H9 (cell line): Measurements from ENCODE around the gene BTBD7. TPM values are rescaled to one million over a fixed set of nuclear protein-coding genes. Genes with fewer than 3 reads are reported as not detected.
A peak's percentile ranks its signal among the peaks of the same experiment; 100 is the strongest.

Experiments used
- DNase-seq: peaks from one replicate; pipeline ENCODE4 v3.0.0-alpha.2; 2017
- H2AFZ ChIP-seq: one replicate; pipeline ENCODE4 v1.6.1; 2013; ENCODE audit warnings: mild to moderate bottlenecking, low read length, control low read depth, moderate library complexity
- H2AK5ac ChIP-seq: 2 replicates; pipeline ENCODE4 v1.6.1; 2013; ENCODE audit warnings: low read length, control low read depth, mixed read lengths; ENCODE audit not compliant: insufficient read length
- H2BK120ac ChIP-seq: one replicate; pipeline ENCODE4 v1.6.1; 2013; ENCODE audit warnings: low read depth, mild to moderate bottlenecking, low read length, control low read depth, inconsistent platforms; ENCODE audit not compliant: poor library complexity, severe bottlenecking
- H2BK12ac ChIP-seq: 2 replicates; pipeline ENCODE4 v1.6.1; 2013; ENCODE audit warnings: low read length, control low read depth, mixed read lengths, low read depth; ENCODE audit not compliant: insufficient read length
- H2BK15ac ChIP-seq: 2 replicates; pipeline ENCODE4 v1.6.1; 2013; ENCODE audit warnings: low read depth, low read length, control low read depth
- H2BK20ac ChIP-seq: one replicate; pipeline ENCODE4 v1.6.1; 2013; ENCODE audit warnings: low read depth, mild to moderate bottlenecking, low read length, control low read depth, inconsistent platforms; ENCODE audit not compliant: poor library complexity, severe bottlenecking
- H2BK5ac ChIP-seq: 2 replicates; pipeline ENCODE4 v1.6.1; 2013; ENCODE audit warnings: low read length, control low read depth, mixed read lengths; ENCODE audit not compliant: insufficient read length
- H3K14ac ChIP-seq: 2 replicates; pipeline ENCODE4 v1.6.1; 2013; ENCODE audit warnings: low read length, control low read depth; ENCODE audit not compliant: insufficient read depth
- H3K18ac ChIP-seq: 2 replicates; pipeline ENCODE4 v1.6.1; 2013; ENCODE audit warnings: low read depth, mild to moderate bottlenecking, mixed read lengths, low read length, control low read depth; ENCODE audit not compliant: insufficient read length
- H3K23ac ChIP-seq: 2 replicates; pipeline ENCODE4 v1.6.1; 2013; ENCODE audit warnings: low read length, control low read depth, mixed read lengths, low read depth; ENCODE audit not compliant: insufficient read length
- H3K23me2 ChIP-seq: 2 replicates; pipeline ENCODE4 v1.6.1; 2013; ENCODE audit warnings: low read depth, mild to moderate bottlenecking, mixed read lengths, low read length, control low read depth; ENCODE audit not compliant: insufficient read length, poor library complexity, severe bottlenecking
- H3K27ac ChIP-seq: 2 replicates; pipeline ENCODE4 v1.5.1; 2013; ENCODE audit warnings: low read length, control low read depth, mixed read lengths, low read depth; ENCODE audit not compliant: insufficient read length
- H3K27me3 ChIP-seq: 2 replicates; pipeline ENCODE4 v1.6.1; 2013; ENCODE audit warnings: low read length, control low read depth, inconsistent platforms; ENCODE audit not compliant: insufficient read depth
- H3K4ac ChIP-seq: 2 replicates; pipeline ENCODE4 v1.6.1; 2013; ENCODE audit warnings: low read depth, mild to moderate bottlenecking, control low read depth, inconsistent platforms, low read length, moderate library complexity
- H3K4me1 ChIP-seq: 2 replicates; pipeline ENCODE4 v1.6.1; 2013; ENCODE audit warnings: low read length, control low read depth, inconsistent platforms; ENCODE audit not compliant: insufficient read depth
- H3K4me2 ChIP-seq: 2 replicates; pipeline ENCODE4 v1.6.1; 2013; ENCODE audit warnings: low read length, control low read depth, mixed read lengths; ENCODE audit not compliant: insufficient read length, insufficient read depth
- H3K56ac ChIP-seq: 2 replicates; pipeline ENCODE4 v1.6.1; 2013; ENCODE audit warnings: low read depth, mild to moderate bottlenecking, mixed read lengths, low read length, control low read depth; ENCODE audit not compliant: insufficient read length
- H3K79me1 ChIP-seq: 2 replicates; pipeline ENCODE4 v1.6.1; 2013; ENCODE audit warnings: low read depth, mild to moderate bottlenecking, moderate library complexity, low read length, control low read depth, inconsistent platforms; ENCODE audit not compliant: insufficient read depth, poor library complexity, severe bottlenecking
- H3K79me2 ChIP-seq: 2 replicates; pipeline ENCODE4 v1.6.1; 2013; ENCODE audit warnings: low read length, control low read depth, inconsistent platforms; ENCODE audit not compliant: insufficient read depth
- H3K9ac ChIP-seq: 2 replicates; pipeline ENCODE4 v1.6.1; 2013; ENCODE audit warnings: low read length, control low read depth, mixed read lengths; ENCODE audit not compliant: insufficient read length; ENCODE audit errors: extremely low read depth
- H3K9me3 ChIP-seq: one replicate; pipeline ENCODE4 v1.6.1; 2013; ENCODE audit warnings: low read depth, low read length, inconsistent platforms; ENCODE audit not compliant: control insufficient read depth
- H3T11ph ChIP-seq: one replicate; pipeline ENCODE4 v1.6.1; 2013; ENCODE audit warnings: mild to moderate bottlenecking, low read length, control low read depth, inconsistent platforms
- H4K20me1 ChIP-seq: one replicate; pipeline ENCODE4 v1.6.1; 2013; ENCODE audit not compliant: control insufficient read depth, insufficient read length, insufficient read depth
- H4K5ac ChIP-seq: 2 replicates; pipeline ENCODE4 v1.6.1; 2013; ENCODE audit warnings: low read depth, mild to moderate bottlenecking, mixed read lengths, low read length, control low read depth; ENCODE audit not compliant: insufficient read length
- H4K8ac ChIP-seq: replicated peaks from 2 replicates; pipeline ENCODE4 v1.6.1; 2013; ENCODE audit warnings: low read length, control low read depth, mixed read lengths, low read depth; ENCODE audit not compliant: insufficient read length
- H4K91ac ChIP-seq: 2 replicates; pipeline ENCODE4 v1.6.1; 2013; ENCODE audit warnings: low read depth, mild to moderate bottlenecking, moderate library complexity, mixed read lengths, low read length, control low read depth; ENCODE audit not compliant: insufficient read length
- H3K27ac Mint-ChIP-seq, 3 experiments: 2 replicates in 2 of 3; 3 replicates in 1 of 3; pipeline ENCODE4 v1.8.0; 2020 to 2021; ENCODE audit warnings: mixed read lengths in 3 of 3, mild to moderate bottlenecking in 1 of 3, moderate library complexity in 1 of 3
- H3K27me3 Mint-ChIP-seq: 2 replicates; pipeline ENCODE4 v1.8.0; 2021; ENCODE audit warnings: low read depth, mild to moderate bottlenecking, moderate library complexity, mixed read lengths
- H3K36me3 Mint-ChIP-seq, 3 experiments: 2 replicates in 2 of 3; 3 replicates in 1 of 3; pipeline ENCODE4 v1.8.0; 2020 to 2021; ENCODE audit warnings: low read depth in 3 of 3, mixed read lengths in 3 of 3; ENCODE audit not compliant: insufficient read depth in 1 of 3
- H3K4me1 Mint-ChIP-seq, 2 experiments: 2 replicates each; pipeline ENCODE4 v1.8.0; 2020; ENCODE audit warnings: mixed read lengths in 2 of 2
- H3K4me3 Mint-ChIP-seq, 2 experiments: 2 replicates in 1 of 2; 3 replicates in 1 of 2; pipeline ENCODE4 v1.8.0; 2020 to 2021; ENCODE audit warnings: mild to moderate bottlenecking in 2 of 2, mixed read lengths in 2 of 2, moderate library complexity in 1 of 2
- H3K9me3 Mint-ChIP-seq, 2 experiments: 2 replicates in 1 of 2; 3 replicates in 1 of 2; pipeline ENCODE4 v1.8.0; 2020; ENCODE audit warnings: mild to moderate bottlenecking in 2 of 2, mixed read lengths in 2 of 2, moderate library complexity in 1 of 2
- WGBS: extraction: QIAGEN DNeasy Blood & Tissue Kit; methylation state at CpG from one replicate; pipeline ENCODE4 v1.1.7; 2013; ENCODE audit warnings: missing lambda C conversion rate, low lambda C conversion rate, mixed read lengths; ENCODE audit not compliant: insufficient read length; ENCODE audit errors: extremely low coverage; 5-methylcytosine and 5-hydroxymethylcytosine counted together
- total RNA-seq: library from RNA; stranded (reverse); gene quantifications from 2 replicates; pipeline ENCODE4 v1.2.1, GENCODE V29; 2021
- TF ChIP-seq, protein P1 (sequence below): fragments of 200-600 bp; sonication (generic); conservative IDR thresholded peaks from 3 replicates; pipeline ENCODE4 v1.8.0; 2021; ENCODE audit warnings: antibody characterized with exemption, mild to moderate bottlenecking

The BTBD7 gene
- total RNA-seq, 1 experiment from 2014 or later: 44.1 TPM

DNA sequence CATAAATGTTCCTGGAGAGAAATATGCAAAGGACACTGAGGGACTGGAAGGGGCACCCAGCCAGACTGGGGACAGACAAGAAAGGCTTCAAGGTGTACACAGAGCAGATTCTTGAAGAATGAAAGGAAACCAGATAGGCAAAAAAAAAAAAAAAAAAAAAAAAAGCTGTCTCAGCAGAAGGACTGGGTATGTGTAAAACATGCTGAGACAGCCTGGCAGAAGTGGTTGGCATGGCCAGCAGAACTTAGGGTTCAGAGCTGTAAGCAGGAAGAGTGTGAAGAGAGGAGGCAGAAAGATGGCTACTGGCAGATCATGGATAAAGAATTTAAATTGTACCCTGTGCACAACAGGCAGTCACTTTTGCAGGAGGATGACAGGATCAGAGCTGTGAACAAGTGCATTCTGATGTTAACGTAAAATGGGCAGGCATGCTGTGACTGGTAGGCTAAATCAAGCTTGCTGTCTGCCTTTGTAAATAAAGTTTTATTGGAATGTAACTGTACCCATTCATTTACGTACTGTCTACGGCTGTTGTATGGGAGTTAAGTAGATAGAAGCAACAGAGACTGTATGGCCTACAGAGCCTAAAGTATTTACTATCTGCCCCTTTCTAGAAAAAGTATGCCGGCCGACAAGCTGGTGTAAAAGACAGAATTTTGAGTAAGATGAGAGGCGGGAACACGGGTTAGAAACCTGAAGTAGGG, 83.6 kb downstream of the BTBD7 start:
- H4K20me1 ChIP-seq: no peaks in the 10 kb centered on the region
- no peaks in the 10 kb centered on the region for H3K79me2 ChIP-seq
- no peak overlapping the region for H2BK20ac ChIP-seq
- no peak overlapping the region for H2AFZ ChIP-seq
- Mint-ChIP-seq H3K27ac (peak overlapping the region; percentile 21 to 50 (median 42); a peak in 3 of 7 replicates), H3K4me3 (no peak overlapping the region), H3K4me1 (peaks cover 2 to 5% of the 10 kb centered on the region in 2 experiments; a peak in 3 of 4 replicates), H3K27me3 (no peaks in the 10 kb centered on the region), H3K36me3 (peaks cover 4 to 54% (median 37%) of the 10 kb centered on the region in 3 experiments), H3K9me3 (no peaks in the 10 kb centered on the region)
- H3K23me2 ChIP-seq: no peaks in the 10 kb centered on the region
- no peak overlapping the region for H3T11ph ChIP-seq
- H3K4me2 ChIP-seq: no peak overlapping the region
- TF ChIP-seq, protein P1, sequence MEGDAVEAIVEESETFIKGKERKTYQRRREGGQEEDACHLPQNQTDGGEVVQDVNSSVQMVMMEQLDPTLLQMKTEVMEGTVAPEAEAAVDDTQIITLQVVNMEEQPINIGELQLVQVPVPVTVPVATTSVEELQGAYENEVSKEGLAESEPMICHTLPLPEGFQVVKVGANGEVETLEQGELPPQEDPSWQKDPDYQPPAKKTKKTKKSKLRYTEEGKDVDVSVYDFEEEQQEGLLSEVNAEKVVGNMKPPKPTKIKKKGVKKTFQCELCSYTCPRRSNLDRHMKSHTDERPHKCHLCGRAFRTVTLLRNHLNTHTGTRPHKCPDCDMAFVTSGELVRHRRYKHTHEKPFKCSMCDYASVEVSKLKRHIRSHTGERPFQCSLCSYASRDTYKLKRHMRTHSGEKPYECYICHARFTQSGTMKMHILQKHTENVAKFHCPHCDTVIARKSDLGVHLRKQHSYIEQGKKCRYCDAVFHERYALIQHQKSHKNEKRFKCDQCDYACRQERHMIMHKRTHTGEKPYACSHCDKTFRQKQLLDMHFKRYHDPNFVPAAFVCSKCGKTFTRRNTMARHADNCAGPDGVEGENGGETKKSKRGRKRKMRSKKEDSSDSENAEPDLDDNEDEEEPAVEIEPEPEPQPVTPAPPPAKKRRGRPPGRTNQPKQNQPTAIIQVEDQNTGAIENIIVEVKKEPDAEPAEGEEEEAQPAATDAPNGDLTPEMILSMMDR: no peak
- no peak overlapping the region for H3K23ac ChIP-seq
- DNase-seq: no peak
- H3K9me3 ChIP-seq: no peaks in the 10 kb centered on the region
- H3K27me3 ChIP-seq: no peaks in the 10 kb centered on the region
- no peak overlapping the region for H3K9ac ChIP-seq
- no peaks in the 10 kb centered on the region for H3K79me1 ChIP-seq
- no peaks in the 10 kb centered on the region for H3K4me1 ChIP-seq
- WGBS: no CpG with 5 or more reads among the region's 7 CpGs
- H2BK120ac ChIP-seq: no peak overlapping the region
- H2BK15ac ChIP-seq: no peak overlapping the region
- H4K91ac ChIP-seq: no peak overlapping the region
- no peak overlapping the region for H2AK5ac ChIP-seq
- H3K27ac ChIP-seq: no peak overlapping the region
- H3K18ac ChIP-seq: no peak overlapping the region
- H2BK12ac ChIP-seq: no peak overlapping the region
- H4K5ac ChIP-seq: no peak overlapping the region
- H3K56ac ChIP-seq: no peak overlapping the region
- H2BK5ac ChIP-seq: no peak overlapping the region
- H3K4ac ChIP-seq: no peak overlapping the region
- no peak overlapping the region for H3K14ac ChIP-seq
- H4K8ac ChIP-seq: no peak overlapping the region
